Erythroblast (primary cell): Measurements from ENCODE around the gene CIB2.

Source experiments
- GATA1 ChIP-seq: IDR thresholded peaks from 2 replicates; pipeline ENCODE4 v1.6.1; 2011; ENCODE audit warnings: low read depth, mild to moderate bottlenecking, control low read depth, low read length, moderate library complexity
- POLR2A ChIP-seq: IDR thresholded peaks from 2 replicates; pipeline ENCODE4 v1.6.1; 2011; ENCODE audit warnings: mild to moderate bottlenecking, low read length

- TF ChIP-seq POLR2A (no peak), GATA1 (no peak)
Measured at GRCh38 chr15:78154955-78155354, 23.7 kb upstream of the CIB2 start.
